Astrocyte (in vitro differentiated cells and primary cell): ENCODE measurements around the gene ACOX3.

ENCODE experiments used
- EZH2 ChIP-seq: IDR thresholded peaks from 2 replicates; pipeline ENCODE4 v1.6.1; 2012; ENCODE audit warnings: mild to moderate bottlenecking, low read length, inconsistent platforms; ENCODE audit not compliant: insufficient read depth
- TF ChIP-seq, protein P1 (sequence below): IDR thresholded peaks from 2 replicates; pipeline ENCODE4 v1.5.1; 2011; ENCODE audit warnings: low read depth, mild to moderate bottlenecking, inconsistent platforms, low read length, moderate library complexity; ENCODE audit not compliant: insufficient read depth

DNA sequence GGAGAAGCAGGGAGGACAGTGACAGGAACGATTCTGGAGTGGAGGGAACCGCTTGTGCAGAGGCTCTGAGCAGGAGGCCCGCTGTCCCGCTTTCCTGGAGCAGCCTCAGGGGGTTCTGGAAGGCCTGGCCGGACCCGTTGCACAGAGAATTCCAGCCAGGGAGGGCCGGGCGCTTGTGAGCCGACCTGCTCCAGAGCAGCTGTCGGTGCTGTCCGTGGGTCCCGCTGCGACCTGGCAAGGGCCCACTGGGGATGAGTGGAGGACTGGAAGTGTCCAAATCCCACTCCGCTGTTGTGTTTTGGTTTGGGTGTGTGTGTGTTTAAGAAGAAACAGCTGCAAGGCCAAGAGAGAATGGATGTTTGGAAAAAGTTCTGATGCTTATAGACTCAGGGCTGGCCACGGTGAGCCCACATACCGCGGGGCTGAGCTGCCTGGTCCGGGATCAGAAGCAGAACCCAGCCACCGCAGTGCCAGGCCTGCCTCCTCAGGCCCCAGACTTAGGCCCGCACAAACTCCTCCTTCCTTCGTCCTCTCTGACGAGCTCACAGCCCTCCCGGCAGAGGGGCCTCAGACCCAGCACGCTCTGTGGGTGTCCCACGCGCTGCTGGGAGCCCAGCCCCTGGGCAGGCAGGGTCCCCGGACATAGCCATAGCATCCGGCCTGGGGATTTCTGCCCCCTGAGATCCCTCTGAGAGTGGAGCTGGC, 97.1 kb downstream of the ACOX3 start:
- TF ChIP-seq, protein P1, sequence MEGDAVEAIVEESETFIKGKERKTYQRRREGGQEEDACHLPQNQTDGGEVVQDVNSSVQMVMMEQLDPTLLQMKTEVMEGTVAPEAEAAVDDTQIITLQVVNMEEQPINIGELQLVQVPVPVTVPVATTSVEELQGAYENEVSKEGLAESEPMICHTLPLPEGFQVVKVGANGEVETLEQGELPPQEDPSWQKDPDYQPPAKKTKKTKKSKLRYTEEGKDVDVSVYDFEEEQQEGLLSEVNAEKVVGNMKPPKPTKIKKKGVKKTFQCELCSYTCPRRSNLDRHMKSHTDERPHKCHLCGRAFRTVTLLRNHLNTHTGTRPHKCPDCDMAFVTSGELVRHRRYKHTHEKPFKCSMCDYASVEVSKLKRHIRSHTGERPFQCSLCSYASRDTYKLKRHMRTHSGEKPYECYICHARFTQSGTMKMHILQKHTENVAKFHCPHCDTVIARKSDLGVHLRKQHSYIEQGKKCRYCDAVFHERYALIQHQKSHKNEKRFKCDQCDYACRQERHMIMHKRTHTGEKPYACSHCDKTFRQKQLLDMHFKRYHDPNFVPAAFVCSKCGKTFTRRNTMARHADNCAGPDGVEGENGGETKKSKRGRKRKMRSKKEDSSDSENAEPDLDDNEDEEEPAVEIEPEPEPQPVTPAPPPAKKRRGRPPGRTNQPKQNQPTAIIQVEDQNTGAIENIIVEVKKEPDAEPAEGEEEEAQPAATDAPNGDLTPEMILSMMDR = no peak
- no peak for TF ChIP-seq EZH2
